Tibial nerve (tissue), 3 donors: Measurements from ENCODE around the gene PTDSS2.

Experiments used
- POLR2A ChIP-seq, 2 donors: fragments of 450-650 bp; IDR thresholded peaks; one replicate each; pipeline ENCODE4 v1.6.1; 2017; ENCODE audit warnings: antibody characterized with exemption in 2 of 2, mild to moderate bottlenecking in 2 of 2, moderate library complexity in 2 of 2
- TF ChIP-seq, protein P1 (sequence below), 5 experiments: fragments of 200-600 bp in 3 of 5; fragments of 450-650 bp in 2 of 5; sonication (generic) in 3 of 5; IDR thresholded peaks; one replicate each; pipeline ENCODE4 v1.5.1; 2016 to 2019; ENCODE audit warnings: antibody characterized with exemption in 5 of 5, mild to moderate bottlenecking in 3 of 5, moderate library complexity in 2 of 5

DNA sequence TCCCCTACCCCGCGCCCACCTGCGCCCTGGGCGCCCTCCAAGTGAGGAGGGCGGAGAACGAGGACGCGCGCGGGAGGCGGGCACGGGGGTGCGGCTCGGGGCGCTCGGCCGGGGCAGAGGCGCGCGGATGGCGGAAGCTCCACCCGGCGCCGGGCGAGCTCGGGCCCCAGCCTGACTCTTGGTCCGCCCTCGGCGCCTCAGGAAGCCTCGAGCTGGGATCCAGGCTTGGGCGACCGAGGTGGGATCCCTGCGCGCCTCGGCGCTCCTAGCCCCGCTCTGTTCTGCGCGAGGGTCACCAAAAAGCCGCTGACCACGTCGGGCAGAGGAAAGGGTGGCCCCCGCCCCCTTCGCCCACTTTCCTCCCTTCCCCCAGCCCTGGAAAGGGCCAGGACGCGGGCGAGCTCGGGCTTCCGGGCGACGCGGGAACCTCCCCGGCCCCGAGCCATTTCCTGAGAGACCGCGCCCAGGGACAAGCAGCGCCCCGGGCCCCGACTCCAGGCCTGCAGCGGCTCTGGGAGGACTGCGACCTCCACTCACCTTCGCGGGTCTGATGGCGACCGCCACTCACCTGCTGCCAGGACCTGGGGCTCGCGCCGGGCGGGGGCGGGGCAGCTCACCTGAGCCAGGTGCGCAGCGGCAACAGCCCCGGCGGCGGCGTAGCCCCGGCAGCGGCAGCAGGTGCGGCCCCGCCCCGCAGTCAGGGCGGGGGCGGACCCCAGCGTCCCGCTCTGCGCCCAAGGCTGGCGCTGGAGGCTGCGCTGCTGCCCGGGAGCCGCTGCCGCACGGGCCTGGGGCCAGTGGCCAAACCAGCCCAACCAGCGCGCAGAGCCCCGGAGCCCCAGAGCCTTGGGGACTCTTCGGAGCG is 33.1 kb upstream of the PTDSS2 start:
- TF ChIP-seq, protein P1, sequence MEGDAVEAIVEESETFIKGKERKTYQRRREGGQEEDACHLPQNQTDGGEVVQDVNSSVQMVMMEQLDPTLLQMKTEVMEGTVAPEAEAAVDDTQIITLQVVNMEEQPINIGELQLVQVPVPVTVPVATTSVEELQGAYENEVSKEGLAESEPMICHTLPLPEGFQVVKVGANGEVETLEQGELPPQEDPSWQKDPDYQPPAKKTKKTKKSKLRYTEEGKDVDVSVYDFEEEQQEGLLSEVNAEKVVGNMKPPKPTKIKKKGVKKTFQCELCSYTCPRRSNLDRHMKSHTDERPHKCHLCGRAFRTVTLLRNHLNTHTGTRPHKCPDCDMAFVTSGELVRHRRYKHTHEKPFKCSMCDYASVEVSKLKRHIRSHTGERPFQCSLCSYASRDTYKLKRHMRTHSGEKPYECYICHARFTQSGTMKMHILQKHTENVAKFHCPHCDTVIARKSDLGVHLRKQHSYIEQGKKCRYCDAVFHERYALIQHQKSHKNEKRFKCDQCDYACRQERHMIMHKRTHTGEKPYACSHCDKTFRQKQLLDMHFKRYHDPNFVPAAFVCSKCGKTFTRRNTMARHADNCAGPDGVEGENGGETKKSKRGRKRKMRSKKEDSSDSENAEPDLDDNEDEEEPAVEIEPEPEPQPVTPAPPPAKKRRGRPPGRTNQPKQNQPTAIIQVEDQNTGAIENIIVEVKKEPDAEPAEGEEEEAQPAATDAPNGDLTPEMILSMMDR (IDR thresholded peaks at IDR 0.05), result no peak
- no peak for TF ChIP-seq POLR2A (IDR thresholded peaks at IDR 0.05)
